IMR-90 (cell line): ENCODE data around the gene WDR47. TPM values are rescaled to one million over a fixed set of nuclear protein-coding genes. Genes with fewer than 3 reads are reported as not detected.

ENCODE experiments used
- ATAC-seq: fragments of 200-7000 bp; cut with Tn5 transposase; 2 replicates; pipeline ENCODE4 v1.9.1; 2020; ENCODE audit warnings: low read depth, mild to moderate bottlenecking, moderate library complexity
- BruUV-seq: library from RNA; stranded (reverse); fragments of 400-500 nt; replicated peaks from 2 replicates; lab custom pipeline; 2021; lab: Mats Ljungman, UMichigan
- CTCF ChIA-PET: fragments of 300-600 bp; formaldehyde crosslinking; extraction: SDS; loops from one replicate; lab custom pipeline; 2021; ENCODE audit warnings: antibody characterized with exemption; lab: Yijun Ruan, JAX
- POLR2A ChIA-PET: fragments of 300-600 bp; sonication (Branson Sonifier 250); formaldehyde crosslinking; loops from one replicate; lab custom pipeline; 2022; ENCODE audit warnings: antibody characterized with exemption; ENCODE audit not compliant: unreplicated experiment; lab: Charles Lee
- DNase-seq: peaks from one replicate; pipeline ENCODE4 v3.0.0; 2013
- H2AFZ ChIP-seq: replicated peaks from 2 replicates; pipeline ENCODE3; 2013; ENCODE audit warnings: low read length, mild to moderate bottlenecking; ENCODE audit not compliant: poor library complexity
- H2AK5ac ChIP-seq: 2 replicates; pipeline ENCODE4 v1.6.1; 2013; ENCODE audit warnings: low read depth, low read length, inconsistent platforms
- H2AK9ac ChIP-seq: replicated peaks from 2 replicates; pipeline ENCODE3; 2013; ENCODE audit warnings: mild to moderate bottlenecking, low read depth, low read length, moderate library complexity; ENCODE audit not compliant: poor library complexity
- H2BK120ac ChIP-seq: 2 replicates; pipeline ENCODE4 v1.6.1; 2013; ENCODE audit warnings: low read depth, low read length, inconsistent platforms
- H2BK15ac ChIP-seq: 3 replicates; pipeline ENCODE4 v1.6.1; 2013; ENCODE audit warnings: low read depth, low read length, inconsistent platforms
- H2BK20ac ChIP-seq: 2 replicates; pipeline ENCODE4 v1.6.1; 2013; ENCODE audit warnings: low read depth, mild to moderate bottlenecking, inconsistent platforms, low read length, moderate library complexity
- H2BK5ac ChIP-seq: 2 replicates; pipeline ENCODE4 v1.6.1; 2013; ENCODE audit warnings: mild to moderate bottlenecking, low read depth, low read length, inconsistent platforms; ENCODE audit not compliant: poor library complexity, severe bottlenecking
- H3K14ac ChIP-seq: replicated peaks from 2 replicates; pipeline ENCODE4 v1.6.1; 2013; ENCODE audit warnings: low read depth, low read length, inconsistent platforms
- H3K18ac ChIP-seq: 2 replicates; pipeline ENCODE4 v1.6.1; 2013; ENCODE audit warnings: low read depth, low read length, control low read depth
- H3K23ac ChIP-seq: 2 replicates; pipeline ENCODE4 v1.6.1; 2013; ENCODE audit warnings: low read depth, low read length, inconsistent platforms
- H3K27ac ChIP-seq: 2 replicates; pipeline ENCODE4 v1.5.1; 2013; ENCODE audit warnings: mild to moderate bottlenecking, control low read depth, low read length; ENCODE audit not compliant: insufficient read depth
- H3K27me3 ChIP-seq: 2 replicates; pipeline ENCODE4 v1.6.1; 2013; ENCODE audit warnings: low read length; ENCODE audit not compliant: control insufficient read depth, insufficient read depth
- H3K36me3 ChIP-seq: 2 replicates; pipeline ENCODE4 v1.6.1; 2013; ENCODE audit warnings: low read length, mixed read lengths; ENCODE audit not compliant: control insufficient read depth, insufficient read depth
- H3K4ac ChIP-seq: 2 replicates; pipeline ENCODE4 v1.6.1; 2013; ENCODE audit warnings: low read depth, low read length, inconsistent platforms
- H3K4me1 ChIP-seq: 2 replicates; pipeline ENCODE4 v1.6.1; 2013; ENCODE audit warnings: low read length, mixed read lengths; ENCODE audit not compliant: control insufficient read depth, insufficient read depth
- H3K4me2 ChIP-seq: 2 replicates; pipeline ENCODE4 v1.6.1; 2013; ENCODE audit warnings: low read depth, mild to moderate bottlenecking, control low read depth, low read length, moderate library complexity
- H3K4me3 ChIP-seq: 2 replicates; pipeline ENCODE4 v1.5.1; 2013; ENCODE audit warnings: low read depth, mild to moderate bottlenecking, control low read depth, low read length, moderate library complexity; ENCODE audit not compliant: insufficient read depth
- H3K56ac ChIP-seq: 2 replicates; pipeline ENCODE4 v1.6.1; 2013; ENCODE audit warnings: low read length, inconsistent platforms; ENCODE audit not compliant: insufficient read depth; ENCODE audit errors: extremely low read depth
- H3K79me1 ChIP-seq, 2 experiments: 2 replicates each; pipeline ENCODE4 v1.6.1; 2013; ENCODE audit warnings: low read length in 2 of 2, inconsistent platforms in 1 of 2, low read depth in 1 of 2
- H3K9ac ChIP-seq: 2 replicates; pipeline ENCODE4 v1.6.1; 2013; ENCODE audit warnings: low read depth, low read length, control low read depth
- H3K9me1 ChIP-seq: 2 replicates; pipeline ENCODE4 v1.6.1; 2013; ENCODE audit warnings: low read length, inconsistent platforms; ENCODE audit not compliant: insufficient read depth
- H3K9me3 ChIP-seq: 2 replicates; pipeline ENCODE4 v1.6.1; 2013; ENCODE audit warnings: low read length; ENCODE audit not compliant: control insufficient read depth, insufficient read depth
- H4K20me1 ChIP-seq: 2 replicates; pipeline ENCODE4 v1.6.1; 2013; ENCODE audit warnings: low read length, inconsistent platforms; ENCODE audit not compliant: insufficient read depth
- H4K5ac ChIP-seq: 2 replicates; pipeline ENCODE4 v1.6.1; 2013; ENCODE audit warnings: mild to moderate bottlenecking, low read depth, low read length, control low read depth
- H4K8ac ChIP-seq, 2 experiments: 2 replicates each; pipeline ENCODE4 v1.6.1; 2013; ENCODE audit warnings: low read depth in 2 of 2, low read length in 2 of 2, control low read depth in 1 of 2, inconsistent platforms in 1 of 2
- H4K91ac ChIP-seq: 2 replicates; pipeline ENCODE4 v1.6.1; 2013; ENCODE audit warnings: low read depth, low read length, inconsistent platforms; ENCODE audit not compliant: insufficient read depth
- BHLHE40 ChIP-seq: fragments of 150-350 bp; IDR thresholded peaks from 2 replicates; pipeline ENCODE4 v1.6.1; 2016; ENCODE audit warnings: mild to moderate bottlenecking, low read depth, low read length
- CTCF ChIP-seq: conservative IDR thresholded peaks from 2 replicates; pipeline ENCODE4 v1.5.1; 2012; ENCODE audit warnings: mild to moderate bottlenecking, low read depth, low read length, improper control_type of control experiment
- ELK1 ChIP-seq: fragments of 150-350 bp; IDR thresholded peaks from 2 replicates; pipeline ENCODE4 v1.6.1; 2016; ENCODE audit warnings: low read depth, mild to moderate bottlenecking, low read length, moderate library complexity, borderline replicate concordance
- FOS ChIP-seq: fragments of 150-350 bp; IDR thresholded peaks from 2 replicates; pipeline ENCODE4 v1.6.1; 2016; ENCODE audit warnings: low read depth, low read length
- MAZ ChIP-seq: IDR thresholded peaks from 2 replicates; pipeline ENCODE4 v1.6.1; 2012; ENCODE audit warnings: low read depth, mild to moderate bottlenecking, low read length, improper control_type of control experiment, moderate library complexity, borderline replicate concordance
- MXI1 ChIP-seq: IDR thresholded peaks from 2 replicates; pipeline ENCODE4 v1.6.1; 2012; ENCODE audit warnings: low read depth, mild to moderate bottlenecking, low read length, moderate library complexity, borderline replicate concordance
- NFE2L2 ChIP-seq: fragments of 150-350 bp; IDR thresholded peaks from 2 replicates; pipeline ENCODE4 v1.6.1; 2016; ENCODE audit warnings: low read depth, mild to moderate bottlenecking, low read length
- POLR2A ChIP-seq: IDR thresholded peaks from 2 replicates; pipeline ENCODE4 v1.6.1; 2012; ENCODE audit warnings: mild to moderate bottlenecking, low read depth, low read length
- RAD21 ChIP-seq: IDR thresholded peaks from 2 replicates; pipeline ENCODE4 v1.6.1; 2012; ENCODE audit warnings: low read length, improper control_type of control experiment
- RFX5 ChIP-seq: IDR thresholded peaks from 2 replicates; pipeline ENCODE4 v1.8.0; 2012; ENCODE audit warnings: low read depth, mild to moderate bottlenecking, low read length, moderate library complexity
- USF2 ChIP-seq: fragments of 150-350 bp; IDR thresholded peaks from 2 replicates; pipeline ENCODE4 v1.6.1; 2017; ENCODE audit warnings: mild to moderate bottlenecking, antibody characterized with exemption, low read length, low read depth
- WGBS, 2 experiments: methylation state at CpG; one replicate each; pipeline versions ENCODE4 v1.1.5 to v1.1.7; 2013; ENCODE audit warnings: missing lambda C conversion rate in 2 of 2; ENCODE audit not compliant: insufficient read length in 1 of 2; ENCODE audit errors: extremely low coverage in 2 of 2; 5-methylcytosine and 5-hydroxymethylcytosine counted together
- dilution Hi-C: fragments of 300-500 bp; cut with HindIII; formaldehyde crosslinking; loops from one replicate; pipeline ENCODE4 v1.14.3; 2018; ENCODE audit warnings: low sequenced_read_pairs; ENCODE audit not compliant: unreplicated experiment
- in situ Hi-C: fragments of 300-500 bp; cut with MboI; formaldehyde crosslinking; loops from 3 replicates; pipeline ENCODE4 v1.14.3; 2019; ENCODE audit warnings: low sequenced_read_pairs, inconsistent platforms, mixed read lengths
- intact Hi-C: fragments of 100-400 bp; cut with micrococcal nuclease; formaldehyde crosslinking; loops from 2 replicates; pipeline ENCODE4 v1.10.0; 2022
- polyA plus RNA-seq, 3 experiments: library from polyadenylated mRNA; depleted of rRNA; stranded (reverse); fragments of >200 nt; gene quantifications; 2 replicates each; pipeline ENCODE4 v1.2.3, GENCODE V29; 2012; ENCODE audit warnings: low replicate concordance in 1 of 3
- total RNA-seq: library from RNA; depleted of rRNA; stranded (reverse); fragments of >200 nt; gene quantifications from 2 replicates; pipeline ENCODE4 v1.2.3, GENCODE V29; 2012

The WDR47 gene
- total and polyA plus RNA-seq, 2 of the 4 experiments (the other 2 are of a cell fraction) = 8.2 to 17.4 TPM

GRCh38 chr1:109065137-109065536, 23.2 kb upstream of the WDR47 start:
- no peak overlapping the region for H3K14ac ChIP-seq
- H3K27me3 ChIP-seq = no peaks in the 10 kb centered on the region
- no peak overlapping the region for H3K18ac ChIP-seq
- H2AK9ac ChIP-seq = no peak overlapping the region
- H3K9ac ChIP-seq = no peak overlapping the region
- no peak overlapping the region for H4K5ac ChIP-seq
- CTCF ChIA-PET = no interaction called here
- no peak overlapping the region for H3K4me2 ChIP-seq
- H2BK5ac ChIP-seq = no peak overlapping the region
- no peaks in the 10 kb centered on the region for H3K9me1 ChIP-seq
- whole genome bisulfite sequencing, 2 experiments = no CpG with 5 or more reads among the region's 3 CpGs
- H2BK20ac ChIP-seq = no peak overlapping the region
- no peak overlapping the region for H3K23ac ChIP-seq
- H2AFZ ChIP-seq = no peak overlapping the region
- no peak for DNase-seq
- H4K20me1 ChIP-seq = peaks cover 31% of the 10 kb centered on the region
- H4K91ac ChIP-seq = no peak overlapping the region
- in situ Hi-C loops (no loop called here), intact Hi-C loops (no loop called here), dilution Hi-C loops (no loop called here)
- H3K4me3 ChIP-seq = no peak overlapping the region
- no peak for ATAC-seq
- H2BK120ac ChIP-seq = no peak overlapping the region
- H3K36me3 ChIP-seq = peaks cover 31% of the 10 kb centered on the region
- TF ChIP-seq CTCF = no peak
- no peak for TF ChIP-seq RFX5
- no peak for TF ChIP-seq FOS
- TF ChIP-seq ELK1 = no peak
- no peak for TF ChIP-seq USF2
- no peak for TF ChIP-seq POLR2A
- TF ChIP-seq MXI1 = no peak
- TF ChIP-seq MAZ = no peak
- TF ChIP-seq BHLHE40 = no peak
- TF ChIP-seq NFE2L2 = no peak
- no peak for TF ChIP-seq RAD21
- peaks cover 3 to 28% of the 10 kb centered on the region in 2 experiments for H3K79me1 ChIP-seq
- H4K8ac ChIP-seq = no peak overlapping the region
- no TSS peak for BruUV-seq
- H3K4ac ChIP-seq = no peak overlapping the region
- no peak overlapping the region for H3K27ac ChIP-seq
- no peak overlapping the region for H2BK15ac ChIP-seq
- no peak overlapping the region for H3K56ac ChIP-seq
- POLR2A ChIA-PET = no interaction called here
- H3K4me1 ChIP-seq = no peaks in the 10 kb centered on the region
- no peaks in the 10 kb centered on the region for H3K9me3 ChIP-seq
- H2AK5ac ChIP-seq = no peak overlapping the region
